ENCODE results near the gene LMAN1L.
A peak's percentile ranks its signal among the peaks of the same experiment; 100 is the strongest.

Gene LMAN1L

GRCh38 chr15:74825866-74826265 lies 13.2 kb downstream of the LMAN1L start:
- TF ChIP-seq POLR2A (IDR thresholded peaks at IDR 0.05; ENCODE audit: low read length) (no peak), GATA1 (IDR thresholded peaks at IDR 0.05; ENCODE audit: low read depth, low read length) (no peak)
- no peak for DNase-seq

- DNase-seq = peak; percentile 46 to 60
- TF ChIP-seq GATA1 (IDR thresholded peaks at IDR 0.05; ENCODE audit: low read depth, low read length) = no peak
- TF ChIP-seq POLR2A (IDR thresholded peaks at IDR 0.05; ENCODE audit: low read length) = no peak
These were observed 13.8 kb downstream of the LMAN1L start, which contains the start of gene CPLX3 for GRCh38 chr15:74826364-74826819. CPLX3 (plus strand) TSS chr15:74826627; CDS start chr15:74826704, 77 bp downstream.

- TF ChIP-seq POLR2A (IDR thresholded peaks at IDR 0.05; ENCODE audit: low read length) (no peak), GATA1 (IDR thresholded peaks at IDR 0.05; ENCODE audit: low read depth, low read length) (no peak)
- DNase-seq = no peak
These were observed 14.3 kb downstream of the LMAN1L start for GRCh38 chr15:74826921-74827320.

GRCh38 chr15:74827614-74828013 lies 15.0 kb downstream of the LMAN1L start:
- no peak for DNase-seq
- TF ChIP-seq POLR2A (IDR thresholded peaks at IDR 0.05; ENCODE audit: low read length) (no peak), GATA1 (IDR thresholded peaks at IDR 0.05; ENCODE audit: low read depth, low read length) (no peak)

GRCh38 chr15:74828835-74829234 lies 16.2 kb downstream of the LMAN1L start:
- no peak for DNase-seq
- TF ChIP-seq POLR2A (IDR thresholded peaks at IDR 0.05; ENCODE audit: low read length) (no peak), GATA1 (IDR thresholded peaks at IDR 0.05; ENCODE audit: low read depth, low read length) (no peak)

GRCh38 chr15:74829486-74829885 lies 16.9 kb downstream of the LMAN1L start:
- no peak for TF ChIP-seq POLR2A (IDR thresholded peaks at IDR 0.05; ENCODE audit: low read length)
- TF ChIP-seq GATA1 (IDR thresholded peaks at IDR 0.05; ENCODE audit: low read depth, low read length) = no peak

GRCh38 chr15:74829991-74830390 lies 17.4 kb downstream of the LMAN1L start:
- TF ChIP-seq POLR2A (IDR thresholded peaks at IDR 0.05; ENCODE audit: low read length) (no peak), GATA1 (IDR thresholded peaks at IDR 0.05; ENCODE audit: low read depth, low read length) (no peak)
- no peak for DNase-seq

More at GRCh38 chr15:74829486-74829885, 16.9 kb downstream of the LMAN1L start:
- no peak for DNase-seq

GRCh38 chr15:74830868-74831267 lies 18.2 kb downstream of the LMAN1L start:
- no peak for DNase-seq
- TF ChIP-seq GATA1 (IDR thresholded peaks at IDR 0.05; ENCODE audit: low read depth, low read length) (no peak), POLR2A (IDR thresholded peaks at IDR 0.05; ENCODE audit: low read length) (no peak)

- no peak for TF ChIP-seq GATA1 (IDR thresholded peaks at IDR 0.05; ENCODE audit: low read depth, low read length)
- TF ChIP-seq POLR2A (IDR thresholded peaks at IDR 0.05; ENCODE audit: low read length) = no peak
These were observed 19.3 kb downstream of the LMAN1L start for GRCh38 chr15:74831813-74832495.

GRCh38 chr15:74832826-74833225 lies 20.2 kb downstream of the LMAN1L start:
- no peak for TF ChIP-seq POLR2A (IDR thresholded peaks at IDR 0.05; ENCODE audit: low read length)
- no peak for TF ChIP-seq GATA1 (IDR thresholded peaks at IDR 0.05; ENCODE audit: low read depth, low read length)
- no peak for DNase-seq

More at GRCh38 chr15:74831813-74832495, 19.3 kb downstream of the LMAN1L start:
- DNase-seq = no peak

GRCh38 chr15:74833376-74834107 lies 20.9 kb downstream of the LMAN1L start:
- TF ChIP-seq POLR2A (IDR thresholded peaks at IDR 0.05; ENCODE audit: low read length) (no peak), GATA1 (IDR thresholded peaks at IDR 0.05; ENCODE audit: low read depth, low read length) (no peak)
- DNase-seq = no peak

- DNase-seq = peak; percentile 27 to 58
- no peak for TF ChIP-seq GATA1 (IDR thresholded peaks at IDR 0.05; ENCODE audit: low read depth, low read length)
These were observed 22.7 kb downstream of the LMAN1L start for GRCh38 chr15:74835312-74835823.

GRCh38 chr15:74836846-74837245 lies 24.2 kb downstream of the LMAN1L start:
- no peak for TF ChIP-seq POLR2A (IDR thresholded peaks at IDR 0.05; ENCODE audit: low read length)
- no peak for TF ChIP-seq GATA1 (IDR thresholded peaks at IDR 0.05; ENCODE audit: low read depth, low read length)
- no peak for DNase-seq

- DNase-seq = peak; percentile 23 to 24
- no peak for TF ChIP-seq POLR2A (IDR thresholded peaks at IDR 0.05; ENCODE audit: low read length)
- no peak for TF ChIP-seq GATA1 (IDR thresholded peaks at IDR 0.05; ENCODE audit: low read depth, low read length)
These were observed 25.0 kb downstream of the LMAN1L start for GRCh38 chr15:74837482-74838136.
